ENCODE data around the gene ARHGEF28. TPM values are rescaled to one million over a fixed set of nuclear protein-coding genes. Genes with fewer than 3 reads are reported as not detected.
A peak's percentile ranks its signal among the peaks of the same experiment; 100 is the strongest.

Gene ARHGEF28
- total RNA-seq, 2 donors from 2014 or later, result 7.6 to 8.0 TPM

DNA sequence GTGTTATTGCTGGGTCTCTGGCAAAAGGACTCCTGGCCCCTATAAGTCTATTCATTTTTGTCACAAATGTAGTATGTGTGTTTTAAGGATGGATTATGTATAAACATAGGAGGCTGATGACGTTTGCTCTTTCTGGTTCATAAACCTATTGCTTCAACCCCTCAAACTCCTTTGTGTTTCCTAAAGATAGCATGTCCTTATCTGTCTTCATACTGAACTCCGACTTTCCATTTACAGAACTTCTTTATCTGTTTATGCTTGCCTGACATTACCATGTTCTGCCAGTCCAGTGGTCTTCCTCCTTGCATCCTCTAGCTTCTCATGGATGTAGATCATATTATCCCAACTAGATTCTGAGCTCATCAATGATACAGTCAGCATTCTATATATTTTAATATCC is 46.1 kb downstream of the ARHGEF28 start:
- Histone ChIP-seq H3K4me3 (no peak overlapping the region), H3K27me3 (no peaks in the 10 kb centered on the region), H3K9ac (ENCODE audit: low read depth in 2 of 2, low read length in 2 of 2) (no peak overlapping the region), H3K36me3 (no peaks in the 10 kb centered on the region), H3K9me3 (no peaks in the 10 kb centered on the region), H3K27ac (no peak overlapping the region), H3K4me1 (peaks cover 4% of the 10 kb centered on the region)
- TF ChIP-seq, protein P1, sequence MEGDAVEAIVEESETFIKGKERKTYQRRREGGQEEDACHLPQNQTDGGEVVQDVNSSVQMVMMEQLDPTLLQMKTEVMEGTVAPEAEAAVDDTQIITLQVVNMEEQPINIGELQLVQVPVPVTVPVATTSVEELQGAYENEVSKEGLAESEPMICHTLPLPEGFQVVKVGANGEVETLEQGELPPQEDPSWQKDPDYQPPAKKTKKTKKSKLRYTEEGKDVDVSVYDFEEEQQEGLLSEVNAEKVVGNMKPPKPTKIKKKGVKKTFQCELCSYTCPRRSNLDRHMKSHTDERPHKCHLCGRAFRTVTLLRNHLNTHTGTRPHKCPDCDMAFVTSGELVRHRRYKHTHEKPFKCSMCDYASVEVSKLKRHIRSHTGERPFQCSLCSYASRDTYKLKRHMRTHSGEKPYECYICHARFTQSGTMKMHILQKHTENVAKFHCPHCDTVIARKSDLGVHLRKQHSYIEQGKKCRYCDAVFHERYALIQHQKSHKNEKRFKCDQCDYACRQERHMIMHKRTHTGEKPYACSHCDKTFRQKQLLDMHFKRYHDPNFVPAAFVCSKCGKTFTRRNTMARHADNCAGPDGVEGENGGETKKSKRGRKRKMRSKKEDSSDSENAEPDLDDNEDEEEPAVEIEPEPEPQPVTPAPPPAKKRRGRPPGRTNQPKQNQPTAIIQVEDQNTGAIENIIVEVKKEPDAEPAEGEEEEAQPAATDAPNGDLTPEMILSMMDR (IDR thresholded peaks at IDR 0.05), result no peak
- intact Hi-C loops (cut with DNase I), result no loop called here
- DNase-seq, result no peak

DNA sequence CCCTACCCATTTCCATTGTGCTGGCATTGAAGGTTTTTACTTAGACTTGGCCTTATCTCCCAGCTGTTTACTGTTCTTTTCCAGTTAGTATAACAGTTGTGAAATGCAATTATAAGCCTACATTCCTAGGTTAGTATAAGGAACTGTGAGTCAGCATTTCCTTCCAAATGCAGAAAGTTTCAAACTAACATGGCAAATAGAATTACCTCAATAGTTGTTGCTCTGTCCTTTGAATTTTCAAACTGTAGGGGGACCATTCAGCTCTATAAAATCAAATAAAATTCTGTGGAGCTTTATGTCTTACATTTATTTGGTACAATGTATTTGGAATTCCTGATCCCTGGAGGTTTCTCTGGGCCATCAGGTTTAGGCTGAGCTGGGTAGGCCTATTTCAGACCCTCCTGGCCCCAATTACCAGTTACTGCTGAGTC is 47.2 kb downstream of the ARHGEF28 start:
- H3K36me3 ChIP-seq, result no peaks in the 10 kb centered on the region
- no peak for DNase-seq
- intact Hi-C loops (cut with DNase I), result no loop called here
- no peak overlapping the region for H3K4me3 ChIP-seq
- H3K27ac ChIP-seq, result no peak overlapping the region
- H3K27me3 ChIP-seq, result no peaks in the 10 kb centered on the region
- peaks cover 4% of the 10 kb centered on the region for H3K4me1 ChIP-seq
- TF ChIP-seq, protein P1 (IDR thresholded peaks at IDR 0.05), result no peak
- H3K9ac ChIP-seq (ENCODE audit: low read depth in 2 of 2, low read length in 2 of 2), result no peak overlapping the region
- H3K9me3 ChIP-seq, result no peaks in the 10 kb centered on the region

DNA sequence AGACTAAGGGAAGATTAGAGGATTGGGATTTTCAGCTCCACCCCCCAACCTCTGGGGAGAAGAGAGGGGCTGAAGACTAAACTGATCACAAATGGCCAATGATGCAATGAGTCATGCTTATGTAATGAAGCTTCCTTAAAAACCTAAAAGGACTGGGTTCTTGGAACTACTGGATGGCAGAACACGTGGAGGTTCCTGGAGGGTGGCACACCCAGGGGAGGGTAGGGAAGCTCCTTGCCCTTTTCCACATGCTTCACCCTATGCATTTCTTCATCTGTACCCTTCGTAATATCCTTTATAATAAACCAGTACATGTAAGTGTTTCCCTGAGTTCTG is 48.6 kb downstream of the ARHGEF28 start:
- no peak overlapping the region for H3K4me3 ChIP-seq
- no peaks in the 10 kb centered on the region for H3K36me3 ChIP-seq
- TF ChIP-seq, protein P1 (IDR thresholded peaks at IDR 0.05), result no peak
- H3K9me3 ChIP-seq, result no peaks in the 10 kb centered on the region
- H3K27me3 ChIP-seq, result no peaks in the 10 kb centered on the region
- no peak overlapping the region for H3K9ac ChIP-seq (ENCODE audit: low read depth in 2 of 2, low read length in 2 of 2)
- intact Hi-C loops (cut with DNase I), result no loop called here
- peaks cover 4% of the 10 kb centered on the region for H3K4me1 ChIP-seq
- H3K27ac ChIP-seq, result no peak overlapping the region
- no peak for DNase-seq

DNA sequence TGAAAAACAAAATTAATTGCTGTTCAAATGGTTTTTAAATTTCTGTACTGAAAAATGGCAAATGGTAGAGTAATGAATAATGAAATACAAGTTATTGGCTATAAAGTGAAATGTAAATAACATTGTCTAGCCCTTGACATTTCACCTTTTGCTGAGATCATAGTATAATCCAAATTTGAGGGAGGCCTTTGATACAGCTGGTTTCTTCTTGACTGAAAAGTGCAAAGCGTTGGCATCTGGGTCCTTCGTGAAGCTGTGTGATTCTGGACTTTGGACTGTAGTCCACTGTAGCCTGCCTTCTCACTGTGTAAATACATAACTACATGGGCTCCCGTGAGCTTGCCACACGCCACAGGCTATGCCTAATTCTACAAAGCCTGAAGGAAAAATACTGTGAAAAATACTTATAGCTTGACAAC is 52.3 kb downstream of the ARHGEF28 start:
- TF ChIP-seq, protein P1 (IDR thresholded peaks at IDR 0.05), result no peak
- Histone ChIP-seq H3K27me3 (no peaks in the 10 kb centered on the region), H3K4me3 (no peak overlapping the region), H3K4me1 (peaks cover 4% of the 10 kb centered on the region), H3K27ac (no peak overlapping the region), H3K36me3 (no peaks in the 10 kb centered on the region), H3K9ac (ENCODE audit: low read depth in 2 of 2, low read length in 2 of 2) (no peak overlapping the region), H3K9me3 (no peaks in the 10 kb centered on the region)
- peak; percentile 76 for DNase-seq
- intact Hi-C loops (cut with DNase I), result no loop called here

DNA sequence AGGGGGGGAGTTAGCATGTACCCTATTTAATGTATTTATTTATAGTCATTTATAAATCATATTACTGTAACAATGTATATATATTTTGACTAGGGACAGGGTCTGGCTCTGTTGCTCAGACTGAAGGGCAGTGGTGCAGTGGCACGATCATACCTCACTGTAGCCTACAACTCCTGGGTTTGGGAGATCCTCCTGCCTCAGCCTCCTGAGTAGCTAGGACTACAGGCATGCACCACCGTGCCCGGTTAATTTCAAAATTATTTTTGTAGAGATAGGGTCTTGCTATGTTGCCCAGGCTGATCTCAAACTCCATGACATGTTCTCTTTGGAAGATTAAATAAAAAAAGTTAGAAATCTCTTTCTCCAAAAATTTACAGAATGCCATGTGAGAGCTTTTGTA is 52.8 kb downstream of the ARHGEF28 start:
- intact Hi-C loops (cut with DNase I), result no loop called here
- peaks cover 1% of the 10 kb centered on the region for H3K4me1 ChIP-seq
- H3K4me3 ChIP-seq, result no peak overlapping the region
- no peaks in the 10 kb centered on the region for H3K27me3 ChIP-seq
- no peak overlapping the region for H3K27ac ChIP-seq
- TF ChIP-seq, protein P1 (IDR thresholded peaks at IDR 0.05), result no peak
- DNase-seq, result no peak
- H3K9me3 ChIP-seq, result no peaks in the 10 kb centered on the region
- no peaks in the 10 kb centered on the region for H3K36me3 ChIP-seq
- H3K9ac ChIP-seq (ENCODE audit: low read depth in 2 of 2, low read length in 2 of 2), result no peak overlapping the region

DNA sequence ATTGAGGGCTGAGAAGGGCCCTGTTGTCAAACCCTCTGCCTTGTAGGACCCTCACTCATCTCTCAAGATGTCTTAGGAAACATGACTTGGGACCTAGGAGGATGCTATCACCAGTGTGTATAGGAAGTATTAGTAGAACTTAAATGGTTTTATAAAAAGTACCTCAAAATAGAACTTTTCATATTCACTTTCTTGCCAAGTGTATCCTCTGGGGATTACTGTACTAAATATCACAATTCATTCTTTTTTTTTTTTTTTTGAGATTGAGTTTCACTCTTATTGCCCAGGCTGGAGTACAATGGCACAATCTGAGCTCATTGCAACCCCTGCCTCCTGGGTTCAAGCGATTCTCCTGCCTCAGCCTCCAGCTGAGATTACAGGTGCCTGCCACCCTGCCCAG is 56.2 kb downstream of the ARHGEF28 start:
- DNase-seq, result no peak
- intact Hi-C loops (cut with DNase I), result no loop called here
- TF ChIP-seq, protein P1 (IDR thresholded peaks at IDR 0.05), result no peak
- Histone ChIP-seq H3K4me1 (no peaks in the 10 kb centered on the region), H3K9ac (ENCODE audit: low read depth in 2 of 2, low read length in 2 of 2) (no peak overlapping the region), H3K27me3 (no peaks in the 10 kb centered on the region), H3K36me3 (no peaks in the 10 kb centered on the region), H3K4me3 (no peak overlapping the region), H3K27ac (no peak overlapping the region), H3K9me3 (no peaks in the 10 kb centered on the region)

Measured in colonic mucosa (tissue), 4 donors.